Measurements from ENCODE around the gene RPL27A.

DNA sequence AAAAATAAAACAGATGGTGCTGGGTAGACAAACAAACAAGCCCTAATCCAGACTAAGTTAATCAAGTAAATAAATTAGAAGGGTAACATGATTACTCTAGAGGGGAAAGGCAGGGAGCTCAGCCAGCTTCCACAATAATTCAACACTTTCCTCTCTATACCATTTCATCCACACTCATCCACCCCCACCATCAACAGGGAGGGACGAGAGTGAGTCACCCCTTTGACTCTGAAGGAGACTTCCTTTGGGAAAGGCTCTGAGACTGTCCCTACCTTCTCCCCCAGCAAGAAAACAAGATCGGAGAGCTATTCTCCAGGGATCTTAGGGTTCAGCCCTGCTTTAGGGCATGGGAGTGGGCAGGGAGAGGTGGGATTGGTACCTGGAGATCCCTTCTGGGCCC, 33.2 kb upstream of the RPL27A start:
- no peak for TF ChIP-seq CTCF (IDR thresholded peaks at IDR 0.05)
- TF ChIP-seq EZH2 (IDR thresholded peaks at IDR 0.05; ENCODE audit: borderline replicate concordance, insufficient read depth, low read depth, low read length, poor library complexity, severe bottlenecking): no peak

Data from B cell (primary cell).